ENCODE results near the gene CFAP97D2.
"Not testable (repeated sequence)": the region's sequence is repeated elsewhere in the genome, so short reads cannot be mapped to it uniquely, and the experiment has no call there.

CFAP97D2 gene

GRCh38 chr13:114235697-114236096, 56.6 kb downstream of the CFAP97D2 start:
- no peak for DNase-seq (ENCODE audit: low read depth in 2 of 2)

- DNase-seq (ENCODE audit: low read depth in 2 of 2): no peak
These were observed 57.2 kb downstream of the CFAP97D2 start for GRCh38 chr13:114236227-114236626.

- DNase-seq (ENCODE audit: low read depth in 2 of 2): no peak
These were observed 58.5 kb downstream of the CFAP97D2 start for GRCh38 chr13:114237415-114238112.

- DNase-seq (ENCODE audit: low read depth in 2 of 2): no peak
These were observed 62.9 kb downstream of the CFAP97D2 start for GRCh38 chr13:114241918-114242317.

GRCh38 chr13:114243971-114244370, 64.9 kb downstream of the CFAP97D2 start:
- DNase-seq (ENCODE audit: low read depth in 2 of 2): no peak

- DNase-seq (ENCODE audit: low read depth in 2 of 2): no peak
These were observed 65.6 kb downstream of the CFAP97D2 start for GRCh38 chr13:114244637-114245036.

GRCh38 chr13:114248011-114248410, 69.0 kb downstream of the CFAP97D2 start:
- DNase-seq (ENCODE audit: low read depth in 2 of 2): no peak

GRCh38 chr13:114249077-114249476, 70.0 kb downstream of the CFAP97D2 start:
- no peak for DNase-seq (ENCODE audit: low read depth in 2 of 2)

GRCh38 chr13:114251639-114252440, 72.8 kb downstream of the CFAP97D2 start:
- DNase-seq (ENCODE audit: low read depth in 2 of 2): not testable (repeated sequence)

GRCh38 chr13:114256547-114256946, 77.5 kb downstream of the CFAP97D2 start:
- DNase-seq (ENCODE audit: low read depth in 2 of 2): no peak

- no peak for DNase-seq (ENCODE audit: low read depth in 2 of 2)
These were observed 78.0 kb downstream of the CFAP97D2 start for GRCh38 chr13:114257014-114257413.

- no peak for DNase-seq (ENCODE audit: low read depth in 2 of 2)
These were observed 79.5 kb downstream of the CFAP97D2 start for GRCh38 chr13:114258589-114258988.

- no peak for DNase-seq (ENCODE audit: low read depth in 2 of 2)
These were observed 80.3 kb downstream of the CFAP97D2 start for GRCh38 chr13:114259374-114259773.

- DNase-seq (ENCODE audit: low read depth in 2 of 2): no peak
These were observed 80.9 kb downstream of the CFAP97D2 start for GRCh38 chr13:114259974-114260373.

- DNase-seq (ENCODE audit: low read depth in 2 of 2): no peak
These were observed 81.8 kb downstream of the CFAP97D2 start for GRCh38 chr13:114260814-114261213.

- DNase-seq (ENCODE audit: low read depth in 2 of 2): no peak
These were observed 82.4 kb downstream of the CFAP97D2 start for GRCh38 chr13:114261328-114261965.

- no peak for DNase-seq (ENCODE audit: low read depth in 2 of 2)
These were observed 84.5 kb downstream of the CFAP97D2 start for GRCh38 chr13:114263578-114263977.

GRCh38 chr13:114264313-114264712, 85.3 kb downstream of the CFAP97D2 start:
- not testable (repeated sequence) for DNase-seq (ENCODE audit: low read depth in 2 of 2)

GRCh38 chr13:114264886-114265611, 86.0 kb downstream of the CFAP97D2 start:
- DNase-seq (ENCODE audit: low read depth in 2 of 2): no peak

- DNase-seq (ENCODE audit: low read depth in 2 of 2): no peak
These were observed 87.2 kb downstream of the CFAP97D2 start for GRCh38 chr13:114266241-114266640.

- DNase-seq (ENCODE audit: low read depth in 2 of 2): no peak
These were observed 89.6 kb downstream of the CFAP97D2 start for GRCh38 chr13:114268344-114269280.

Data from stimulated activated CD4-positive, alpha-beta T cell treated with anti-CD3 and anti-CD28 coated beads, Interleukin-12 subunit alpha, Interleukin-12 subunit beta, amount 100 ng/mL, for 24 hours (primary cell).